Myometrial cell (primary cell): ENCODE data around the gene FBXO2. TPM values are rescaled to one million over a fixed set of nuclear protein-coding genes. Genes with fewer than 3 reads are reported as not detected.

Source experiments
- total RNA-seq: library from RNA; depleted of rRNA; stranded (reverse); fragments of >200 nt; gene quantifications from 2 replicates; pipeline ENCODE4 v1.2.3, GENCODE V29; 2015

FBXO2 gene, protein sequence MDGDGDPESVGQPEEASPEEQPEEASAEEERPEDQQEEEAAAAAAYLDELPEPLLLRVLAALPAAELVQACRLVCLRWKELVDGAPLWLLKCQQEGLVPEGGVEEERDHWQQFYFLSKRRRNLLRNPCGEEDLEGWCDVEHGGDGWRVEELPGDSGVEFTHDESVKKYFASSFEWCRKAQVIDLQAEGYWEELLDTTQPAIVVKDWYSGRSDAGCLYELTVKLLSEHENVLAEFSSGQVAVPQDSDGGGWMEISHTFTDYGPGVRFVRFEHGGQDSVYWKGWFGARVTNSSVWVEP
- 0.18 TPM in 1 of 2 replicates, not detected in the other for total RNA-seq

GRCh38 chr1:11654137-11654938 is at the start of gene FBXO2, which contains the start of gene FBXO44:
FBXO2 (minus strand) TSS chr1:11654429; CDS start chr1:11654340, 89 bp downstream.
FBXO44 (plus strand) TSS chr1:11654877; CDS start chr1:11655836, 959 bp downstream.

GRCh38 chr1:11691302-11691914 is 37.2 kb upstream of the FBXO2 start, which contains the start of gene DRAXIN:
DRAXIN (plus strand) TSS chr1:11691710; CDS start chr1:11706259, 14,549 bp downstream.

DNA sequence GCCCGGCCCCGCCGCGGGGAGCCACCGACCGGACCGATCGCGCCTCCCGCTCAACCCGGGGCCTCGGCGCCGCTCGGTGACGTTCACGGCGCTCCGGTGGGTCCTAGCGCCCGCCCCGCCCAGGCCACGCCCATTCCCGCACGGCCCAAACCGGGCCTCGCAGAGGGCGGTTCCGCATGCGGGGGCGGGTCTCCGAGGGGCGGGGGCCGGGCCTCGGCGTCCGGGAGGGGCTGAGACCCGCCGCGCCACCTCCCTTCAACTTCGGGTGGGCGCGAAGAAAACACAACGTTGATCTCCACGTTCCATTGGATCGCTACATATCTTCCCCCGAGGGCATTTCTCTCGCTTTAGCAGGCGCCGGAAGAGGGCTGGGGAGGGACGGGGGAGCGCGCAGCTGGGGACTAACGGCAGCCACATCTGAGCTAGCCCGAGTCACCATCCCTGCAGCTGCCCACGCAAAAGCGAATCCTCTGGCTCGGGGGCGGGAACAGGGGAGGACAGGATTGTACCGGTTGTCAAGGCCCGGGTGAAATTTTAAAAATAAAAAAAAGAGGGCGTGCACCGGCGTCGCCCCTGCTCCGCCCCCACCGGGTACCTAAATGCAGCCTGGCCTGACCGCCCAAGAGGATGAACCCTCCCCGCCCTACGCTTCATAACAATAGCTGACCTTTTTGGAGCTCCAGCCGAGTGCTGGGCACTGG is 27.0 kb upstream of the FBXO2 start, which contains the start of gene MAD2L2:
TSS of gene MAD2L2 (minus strand) at position 78 of the 701 bp plus-strand sequence. CDS start 547 bp downstream, outside the sequence.

Other genes with a start within 250 kb of the FBXO2 start
- under 0.01 TPM in 1 of 2 replicates, not detected in the other for gene DISP3, start 175.3 kb downstream of the FBXO2 start, total RNA-seq
- gene FBXO44, start 448 bp upstream of the FBXO2 start, total RNA-seq = 7.8 and 9.9 TPM in 2 replicates
- gene FBXO6, start 9.8 kb upstream of the FBXO2 start, total RNA-seq = 10.4 and 13.8 TPM in 2 replicates
- 125 and 130 TPM in 2 replicates for gene MAD2L2, start 26.7 kb upstream of the FBXO2 start, total RNA-seq
- not detected in 2 replicates for gene DRAXIN, start 37.3 kb upstream of the FBXO2 start, total RNA-seq
- gene AGTRAP, start 81.7 kb upstream of the FBXO2 start, total RNA-seq = 93.1 and 104 TPM in 2 replicates
- not detected in 2 replicates for gene C1orf167, start 107.8 kb upstream of the FBXO2 start, total RNA-seq
- 13.3 and 17.6 TPM in 2 replicates for gene MTHFR, start 151.5 kb upstream of the FBXO2 start, total RNA-seq
- 12.9 and 15.9 TPM in 2 replicates for gene CLCN6, start 151.8 kb upstream of the FBXO2 start, total RNA-seq
- gene NPPA, start 193.4 kb upstream of the FBXO2 start, total RNA-seq = not detected in 2 replicates
- gene NPPB, start 204.5 kb upstream of the FBXO2 start, total RNA-seq = not detected in 2 replicates